K562 (cell line): ENCODE results near the gene RETNLB. TPM values are rescaled to one million over a fixed set of nuclear protein-coding genes. Genes with fewer than 3 reads are reported as not detected.

Source experiments
- ATAC-seq: fragments of 200-7000 bp; cut with Tn5 transposase; 3 replicates; pipeline ENCODE4 v1.9.1; 2020; ENCODE audit warnings: moderate library complexity
- BruUV-seq: library from RNA; stranded (reverse); fragments of 400-500 nt; replicated peaks from 2 replicates; lab custom pipeline; 2021; lab: Mats Ljungman, UMichigan
- CTCF ChIA-PET: fragments of 300-600 bp; formaldehyde crosslinking; extraction: SDS; loops from one replicate; lab custom pipeline; 2021; ENCODE audit warnings: low intra/inter-chr PET ratio; lab: Yijun Ruan, JAX
- POLR2A ChIA-PET: fragments of 300-600, 350-650 bp; sonication (Branson Sonifier 250); formaldehyde crosslinking; extraction: SDS; loops from one replicate; lab custom pipeline; 2021; ENCODE audit warnings: antibody characterized with exemption, inconsistent platforms; lab: Yijun Ruan, JAX
- DNase-seq, 4 experiments: peaks; one replicate each; pipeline versions ENCODE4 v3.0.0 to v3.0.0-alpha.2; 2011 to 2018; ENCODE audit warnings: low spot score in 3 of 4, mixed read lengths in 3 of 4; ENCODE audit errors: extremely low read depth in 1 of 4
- FAIRE-seq: peaks from 2 replicates; lab custom pipeline; 2011; peaks lifted over from hg19 to GRCh38; lab: Jason Lieb, UNC
- H2AFZ ChIP-seq: 2 replicates; pipeline ENCODE4 v1.6.0; 2011; ENCODE audit warnings: low read depth, low read length, control low read depth, inconsistent platforms
- H3K27ac ChIP-seq: fragments of 200-600 bp; 3 replicates; pipeline ENCODE4 v1.8.0; 2011; ENCODE audit warnings: low read depth, mild to moderate bottlenecking, control low read depth, inconsistent platforms, low read length, moderate library complexity, mixed read lengths; ENCODE audit errors: extremely low read depth
- H3K27me3 ChIP-seq, 2 experiments: fragments of 300-600 bp in 1 of 2; 2 replicates in 1 of 2; 3 replicates in 1 of 2; pipeline versions ENCODE4 v1.6.0 to v1.8.0; 2011; ENCODE audit warnings: inconsistent platforms in 2 of 2, low read length in 2 of 2, mild to moderate bottlenecking in 1 of 2, mixed read lengths in 1 of 2, moderate library complexity in 1 of 2; ENCODE audit not compliant: control insufficient read depth in 2 of 2, insufficient read depth in 2 of 2
- H3K36me3 ChIP-seq: fragments of 300-600 bp; 3 replicates; pipeline ENCODE4 v1.8.0; 2011; ENCODE audit warnings: mild to moderate bottlenecking, low read length, inconsistent platforms; ENCODE audit not compliant: control insufficient read depth, insufficient read depth
- H3K4me1 ChIP-seq, 2 experiments: fragments of 200-600 bp in 1 of 2; replicated peaks in 1 of 2; 2 replicates in 1 of 2; 3 replicates in 1 of 2; pipeline versions ENCODE4 v1.5.1 to v1.8.0; 2011; ENCODE audit warnings: inconsistent platforms in 2 of 2, low read length in 2 of 2, mild to moderate bottlenecking in 1 of 2, mixed read lengths in 1 of 2, moderate library complexity in 1 of 2; ENCODE audit not compliant: control insufficient read depth in 2 of 2, insufficient read depth in 2 of 2
- H3K4me2 ChIP-seq: 2 replicates; pipeline ENCODE4 v1.6.1; 2011; ENCODE audit warnings: low read length, control low read depth, inconsistent platforms, mixed read lengths; ENCODE audit not compliant: insufficient read depth
- H3K4me3 ChIP-seq: fragments of 200-600 bp; sonication (generic), shearing (Covaris generic); 2 replicates; pipeline ENCODE4 v1.5.1; 2016; ENCODE audit warnings: control low read depth, inconsistent platforms
- H3K79me2 ChIP-seq: fragments of 200-600 bp; 3 replicates; pipeline ENCODE4 v1.8.0; 2011; ENCODE audit warnings: low read length, inconsistent platforms; ENCODE audit not compliant: control insufficient read depth, insufficient read depth
- H3K9ac ChIP-seq, 2 experiments: 2 replicates each; pipeline versions ENCODE4 v1.6.0 to v1.6.1; 2011; ENCODE audit warnings: low read depth in 2 of 2, low read length in 2 of 2, control low read depth in 1 of 2, inconsistent platforms in 1 of 2, mild to moderate bottlenecking in 1 of 2, mixed read lengths in 1 of 2; ENCODE audit not compliant: insufficient read depth in 1 of 2
- H3K9me1 ChIP-seq: one replicate; pipeline ENCODE4 v1.6.0; 2011; ENCODE audit warnings: inconsistent platforms, mild to moderate bottlenecking, low read length, moderate library complexity; ENCODE audit not compliant: control insufficient read depth, insufficient read depth
- H3K9me3 ChIP-seq: replicated peaks from 2 replicates; pipeline ENCODE4 v1.5.1; 2011; ENCODE audit warnings: low read depth, low read length, inconsistent platforms; ENCODE audit not compliant: control insufficient read depth, insufficient read depth
- H4K20me1 ChIP-seq: replicated peaks from 2 replicates; pipeline ENCODE4 v1.6.1; 2011; ENCODE audit warnings: low read length, inconsistent platforms, mixed read lengths; ENCODE audit not compliant: control insufficient read depth, insufficient read depth
- CREB3L1 ChIP-seq: fragments of 450-650 bp; IDR thresholded peaks from 2 replicates; pipeline ENCODE4 v1.6.1; 2014; ENCODE audit warnings: low read depth, mild to moderate bottlenecking, moderate library complexity, borderline replicate concordance
- ETS2 ChIP-seq: IDR thresholded peaks from 2 replicates; pipeline ENCODE4 v1.6.1; 2016; ENCODE audit warnings: borderline replicate concordance, missing genetic modification characterization, mild to moderate bottlenecking, moderate library complexity, missing compliant biosample characterization; ENCODE audit not compliant: poor library complexity, severe bottlenecking
- FIP1L1 ChIP-seq: fragments of 200-400 bp; formaldehyde crosslinking; IDR thresholded peaks from 2 replicates; pipeline ENCODE4 v1.6.1; 2018; ENCODE audit warnings: mild to moderate bottlenecking, low read depth, low read length; ENCODE audit not compliant: poor library complexity, severe bottlenecking
- HMBOX1 ChIP-seq: sonication (generic); IDR thresholded peaks from 2 replicates; pipeline ENCODE4 v1.6.1; 2016
- KLF6 ChIP-seq: fragments of 250-450 bp; sonication (Bioruptor Pico); IDR thresholded peaks from 2 replicates; pipeline ENCODE4 v1.4.0; 2020; ENCODE audit warnings: mild to moderate bottlenecking, moderate library complexity, borderline replicate concordance
- MBD2 ChIP-seq: sonication (generic); IDR thresholded peaks from 2 replicates; pipeline ENCODE4 v1.6.1; 2016; ENCODE audit warnings: low read depth, borderline replicate concordance
- MEIS2 ChIP-seq: fragments of 450-650 bp; IDR thresholded peaks from 2 replicates; pipeline ENCODE4 v1.6.1; 2014; ENCODE audit warnings: mild to moderate bottlenecking; ENCODE audit not compliant: partially characterized antibody
- NEUROD1 ChIP-seq: fragments of 150-350 bp; IDR thresholded peaks from 2 replicates; pipeline ENCODE4 v1.6.1; 2014; ENCODE audit warnings: borderline replicate concordance, low read length, low read depth; ENCODE audit not compliant: partially characterized antibody
- NRF1 ChIP-seq, 2 experiments: fragments of 450-650 bp; IDR thresholded peaks in 1 of 2; conservative IDR thresholded peaks in 1 of 2; 2 replicates each; pipeline ENCODE4 v1.6.1; 2014; ENCODE audit warnings: mild to moderate bottlenecking in 2 of 2
- PML ChIP-seq: IDR thresholded peaks from 2 replicates; pipeline ENCODE4 v1.6.1; 2012; ENCODE audit warnings: low read length, inconsistent platforms
- RBM39 ChIP-seq: fragments of 200-400 bp; formaldehyde crosslinking; optimal IDR thresholded peaks from 2 replicates; pipeline ENCODE3; 2018; ENCODE audit warnings: low read depth, low read length
- SETDB1 ChIP-seq: IDR thresholded peaks from one replicate; pipeline ENCODE4 v1.6.1; 2012; ENCODE audit warnings: low read length, control low read depth, inconsistent platforms
- TBL1XR1 ChIP-seq, 2 experiments: IDR thresholded peaks; 2 replicates each; pipeline ENCODE4 v1.6.1; 2012; ENCODE audit warnings: improper control_type of control experiment in 2 of 2, low read length in 2 of 2, mild to moderate bottlenecking in 1 of 2
- TCF7L2 ChIP-seq: fragments of 150-350 bp; IDR thresholded peaks from 2 replicates; pipeline ENCODE4 v1.6.1; 2016; ENCODE audit warnings: low read depth, mild to moderate bottlenecking, low read length, moderate library complexity
- ZBTB1 ChIP-seq: sonication (generic); formaldehyde crosslinking; IDR thresholded peaks from 2 replicates; pipeline ENCODE4 v1.8.1; 2023; ENCODE audit warnings: missing genetic modification reagents, low read depth, mild to moderate bottlenecking, borderline replicate concordance
- ZBTB26 ChIP-seq: fragments of 450-650 bp; formaldehyde crosslinking; IDR thresholded peaks from 2 replicates; pipeline ENCODE4 v1.4.0; 2022; ENCODE audit warnings: missing genetic modification characterization
- ZNF124 ChIP-seq: sonication (generic); formaldehyde crosslinking; IDR thresholded peaks from 2 replicates; pipeline ENCODE4 v1.8.1; 2022; ENCODE audit warnings: missing genetic modification reagents
- ZNF277 ChIP-seq: fragments of 250-450 bp; sonication (Bioruptor Pico); IDR thresholded peaks from 2 replicates; pipeline ENCODE4 v1.8.0; 2022; ENCODE audit warnings: inconsistent platforms, mild to moderate bottlenecking, moderate library complexity, borderline replicate concordance
- ZNF766 ChIP-seq: fragments of 200-800 bp; sonication (Bioruptor generic); conservative IDR thresholded peaks from 2 replicates; pipeline ENCODE4 v1.6.1; 2016; ENCODE audit warnings: missing genetic modification characterization, missing compliant biosample characterization
- WGBS: fragments of 100-300 bp; shearing (Covaris generic); methylation state at CpG from one replicate; pipeline ENCODE4 v1.1.6; 2016; ENCODE audit warnings: low coverage, mixed read lengths; ENCODE audit not compliant: insufficient coverage; ENCODE audit errors: missing lambda C conversion rate; 5-methylcytosine and 5-hydroxymethylcytosine counted together
- in situ Hi-C: fragments of 300-500 bp; cut with MboI; formaldehyde crosslinking; loops from 4 replicates; pipeline ENCODE4 v1.15.0; 2018; ENCODE audit warnings: inconsistent platforms, mixed read lengths
- intact Hi-C: fragments of 100-400 bp; cut with micrococcal nuclease; formaldehyde crosslinking; loops from 2 replicates; pipeline ENCODE4 v1.14.2; 2022
- polyA plus RNA-seq, 8 experiments: library from polyadenylated mRNA; depleted of rRNA in 4 of 8; stranded (reverse) in 5 of 8; unstranded in 3 of 8; fragments of >200 nt; fragmentation: Nextera tagmentation in 2 of 8; fragmentation: Illumina TruSeq in 1 of 8; extraction: Ambion mirVana in 2 of 8; extraction: Trizol in 1 of 8; gene quantifications; 2 replicates each; pipeline versions ENCODE4 v1.2.1 to v1.2.3, GENCODE V29; 2011 to 2014; ENCODE audit warnings: inconsistent platforms in 1 of 8, missing spikeins in 1 of 8
- total RNA-seq, 7 experiments: library from RNA; depleted of rRNA in 6 of 7; stranded (reverse); fragments of >200 nt in 6 of 7; fragmentation: Illumina TruSeq in 2 of 7; extraction: Trizol in 2 of 7; gene quantifications; 2 replicates each; pipeline versions ENCODE4 v1.2.1 to v1.2.3, GENCODE V29; 2011 to 2021; ENCODE audit warnings: low replicate concordance in 1 of 7

The RETNLB gene
- total and polyA plus RNA-seq, 9 of the 15 experiments (the other 6 are each of a cell fraction or from before 2014, with no cell fraction given) = not detected

- H3K4me1 ChIP-seq = no peaks in the 10 kb centered on the region
- no peak overlapping the region for H2AFZ ChIP-seq
- no peaks in the 10 kb centered on the region for H3K9me1 ChIP-seq
- H3K4me2 ChIP-seq = no peak overlapping the region
- no peak for ATAC-seq
- POLR2A ChIA-PET = interaction anchor here (0.6 kb wide), 1 partner anchor 126 kb away, joined by 3 read pairs; no protein-coding TSS in a partner anchor
- no peaks in the 10 kb centered on the region for H3K79me2 ChIP-seq
- H3K4me3 ChIP-seq = no peak overlapping the region
- in situ Hi-C loops = no loop called here
- no peak for DNase-seq
- FAIRE-seq = no peak
- H3K9ac ChIP-seq = no peak overlapping the region
- no peaks in the 10 kb centered on the region for H4K20me1 ChIP-seq
- H3K27ac ChIP-seq = no peak overlapping the region
- CTCF ChIA-PET = no interaction called here
- intact Hi-C loops = no loop called here
- no peaks in the 10 kb centered on the region for H3K36me3 ChIP-seq
- WGBS = 0% methylated on average over 3 of the region's 3 CpGs
- H3K27me3 ChIP-seq = peaks cover 0 to 5% of the 10 kb centered on the region in 2 experiments; a peak in 2 of 5 replicates
- BruUV-seq = no TSS peak
- no peaks in the 10 kb centered on the region for H3K9me3 ChIP-seq
- TF ChIP-seq ZNF124 (CRISPR knock-in tag) (no peak), HMBOX1 (no peak), ZBTB1 (CRISPR knock-in tag) (no peak), SETDB1 (no peak), TCF7L2 (no peak), PML (no peak), ZBTB26 (CRISPR knock-in tag) (no peak), ZNF277 (no peak), FIP1L1 (no peak), ZNF766 (CRISPR knock-in tag) (no peak), NEUROD1 (no peak), RBM39 (no peak), TBL1XR1 (IDR thresholded peaks at IDR 0.05; ENCODE audit: low read length in 2 of 2) (no peak), KLF6 (no peak), MEIS2 (no peak), CREB3L1 (no peak), ETS2 (tag) (no peak), NRF1 (conservative IDR thresholded peaks at IDR 0.05 in 1 of 2, IDR thresholded peaks at IDR 0.05 in 1 of 2) (no peak), MBD2 (no peak)
These were observed 43.4 kb downstream of the RETNLB start for GRCh38 chr3:108713816-108714215.
